HL-60/S4 treated with retinoic acid at 250 ng/mL for 4 days and 3 days (cell line): ENCODE results near the gene DEGS2.

Experiments
- in situ Hi-C: fragments of 300-500 bp; cut with MboI; formaldehyde crosslinking; loops from 2 replicates; pipeline ENCODE4 v1.7.0; 2022; ENCODE audit warnings: low sequenced_read_pairs

The DEGS2 gene

DNA sequence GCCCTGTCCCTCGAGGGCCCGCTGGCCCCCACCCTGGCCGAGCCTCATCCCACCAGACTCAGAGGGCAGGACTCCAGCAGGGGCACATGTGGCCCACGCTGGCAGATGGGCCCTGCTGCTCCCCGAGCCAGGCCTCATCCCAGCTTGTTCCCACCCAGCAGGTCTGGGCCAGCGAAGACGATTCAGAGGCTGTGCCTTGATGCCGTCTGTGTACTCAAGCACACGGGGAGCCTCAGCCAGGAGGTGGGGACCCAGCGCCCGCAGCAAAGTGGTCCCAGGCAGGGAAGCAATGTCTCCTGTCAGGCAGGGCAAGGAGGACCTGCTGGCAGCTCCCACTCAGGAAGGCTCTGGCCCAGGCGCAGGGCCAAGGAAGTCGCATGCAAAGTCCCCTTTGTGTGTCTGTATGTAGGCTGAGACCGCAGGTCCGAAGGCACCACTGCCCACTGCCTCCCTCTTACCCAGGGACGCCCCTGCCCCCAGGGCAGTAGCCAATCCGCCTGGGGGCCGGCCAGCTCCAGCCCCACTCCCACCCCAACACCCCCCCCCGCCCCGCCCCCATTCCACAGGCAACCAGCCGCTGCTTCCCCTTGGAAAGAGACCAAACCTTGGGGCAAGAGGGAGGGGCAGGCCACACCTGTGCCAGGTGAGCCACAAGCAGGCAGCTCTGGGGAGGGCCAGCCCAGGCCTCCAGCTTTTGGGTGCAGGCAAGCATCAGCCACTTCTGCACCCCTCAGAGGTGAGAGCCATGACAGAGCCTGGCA lies 9.4 kb downstream of the DEGS2 start:
- in situ Hi-C loops, result no loop called here

GRCh38 chr14:100148837-100149731 lies 10.4 kb downstream of the DEGS2 start:
- in situ Hi-C loops, result no loop called here

- in situ Hi-C loops, result no loop called here
Measured at GRCh38 chr14:100147691-100148464, 11.6 kb downstream of the DEGS2 start.

- in situ Hi-C loops, result no loop called here
Measured at GRCh38 chr14:100147181-100147631, 12.2 kb downstream of the DEGS2 start.

GRCh38 chr14:100146531-100147091 lies 12.8 kb downstream of the DEGS2 start:
- in situ Hi-C loops, result no loop called here

GRCh38 chr14:100145682-100146464 lies 13.6 kb downstream of the DEGS2 start:
- in situ Hi-C loops, result no loop called here

DNA sequence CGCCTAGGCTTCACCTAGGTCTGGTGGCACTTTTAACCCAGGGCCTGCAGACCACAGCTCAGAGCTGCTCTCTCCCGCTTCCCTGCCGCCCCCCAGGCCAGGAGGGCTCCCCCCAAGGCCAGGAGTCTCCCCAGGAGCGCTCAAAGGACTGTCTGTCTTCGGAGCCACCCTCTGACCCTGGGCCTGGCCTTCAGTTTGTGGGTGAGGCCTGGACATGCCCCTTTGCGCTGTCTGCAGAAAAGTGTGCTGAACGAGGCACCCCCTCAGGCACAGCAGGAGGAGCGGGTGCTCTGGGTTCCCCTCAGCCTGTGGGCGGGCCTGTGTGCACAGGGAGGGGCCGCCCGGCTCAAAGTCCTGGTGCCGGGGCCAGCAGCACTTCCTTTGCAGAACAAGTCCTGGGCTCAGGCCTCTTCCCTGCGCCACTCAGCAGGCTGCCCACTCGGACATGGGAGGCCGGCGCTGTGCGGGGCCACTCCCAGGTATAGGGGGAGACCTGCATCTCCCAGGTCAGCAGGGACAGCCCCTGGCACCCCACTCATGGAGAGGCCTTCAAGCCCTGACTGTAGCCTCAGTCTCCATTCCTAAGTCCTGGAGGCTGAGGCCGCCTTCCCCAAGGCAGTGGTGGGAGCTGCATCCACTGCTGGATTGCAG lies 14.3 kb downstream of the DEGS2 start:
- in situ Hi-C loops, result no loop called here

DNA sequence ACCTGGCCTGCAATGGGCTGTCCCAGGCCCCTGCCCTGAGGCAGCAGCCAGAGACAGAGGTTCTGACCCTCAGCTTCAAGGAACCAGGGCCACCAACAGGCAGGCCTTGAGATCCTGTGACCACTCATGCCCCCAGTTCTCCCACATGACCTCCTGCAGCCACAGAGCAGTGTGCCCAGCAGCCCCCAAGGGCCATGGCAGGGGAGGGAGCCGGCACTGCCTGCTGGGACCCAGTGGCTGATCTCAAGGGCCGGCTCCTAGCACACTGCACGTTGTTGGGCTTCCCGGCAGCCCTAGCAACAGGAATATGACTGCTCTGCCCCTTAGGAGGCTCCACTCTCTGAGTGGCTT lies 14.8 kb downstream of the DEGS2 start:
- in situ Hi-C loops, result no loop called here

DNA sequence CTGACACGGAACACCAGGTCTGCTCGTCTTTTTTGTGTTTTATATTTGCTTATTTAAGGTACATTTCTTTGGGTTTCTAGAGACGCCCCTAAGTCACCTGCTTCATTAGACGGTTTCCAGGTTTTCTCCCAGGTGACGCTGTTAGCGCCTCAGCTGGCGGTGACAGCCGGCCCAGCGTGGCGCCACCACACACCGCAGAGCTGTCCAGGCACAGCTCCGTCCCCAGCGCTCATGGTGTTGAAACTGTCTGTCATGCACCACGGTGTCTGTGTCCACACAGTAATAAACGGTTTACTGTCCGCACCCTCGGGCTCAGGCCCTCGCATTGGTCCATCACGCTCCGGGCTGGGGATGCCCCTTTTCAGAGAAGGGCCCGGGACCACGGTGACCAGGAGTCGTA lies 15.5 kb downstream of the DEGS2 start:
- in situ Hi-C loops, result no loop called here

DNA sequence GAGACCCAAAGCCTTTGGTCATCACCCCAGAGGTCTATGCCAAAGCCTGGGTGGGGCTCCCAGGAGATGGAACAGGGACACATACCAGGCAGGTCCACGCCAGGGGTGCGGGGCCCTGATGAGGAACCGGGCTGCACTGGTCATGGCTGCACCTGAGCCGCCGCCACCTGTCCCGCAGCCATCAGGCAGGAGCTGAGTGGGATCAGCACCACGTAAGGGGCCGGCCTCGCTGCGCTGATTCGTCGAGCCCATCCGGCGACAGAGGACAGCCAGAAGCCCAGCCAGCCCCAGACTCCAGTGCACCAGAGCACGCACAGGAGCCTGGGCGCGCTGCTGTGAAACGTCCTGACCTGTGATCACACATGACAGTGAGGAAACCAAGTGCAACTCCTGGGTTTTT lies 15.9 kb downstream of the DEGS2 start:
- in situ Hi-C loops, result no loop called here

DNA sequence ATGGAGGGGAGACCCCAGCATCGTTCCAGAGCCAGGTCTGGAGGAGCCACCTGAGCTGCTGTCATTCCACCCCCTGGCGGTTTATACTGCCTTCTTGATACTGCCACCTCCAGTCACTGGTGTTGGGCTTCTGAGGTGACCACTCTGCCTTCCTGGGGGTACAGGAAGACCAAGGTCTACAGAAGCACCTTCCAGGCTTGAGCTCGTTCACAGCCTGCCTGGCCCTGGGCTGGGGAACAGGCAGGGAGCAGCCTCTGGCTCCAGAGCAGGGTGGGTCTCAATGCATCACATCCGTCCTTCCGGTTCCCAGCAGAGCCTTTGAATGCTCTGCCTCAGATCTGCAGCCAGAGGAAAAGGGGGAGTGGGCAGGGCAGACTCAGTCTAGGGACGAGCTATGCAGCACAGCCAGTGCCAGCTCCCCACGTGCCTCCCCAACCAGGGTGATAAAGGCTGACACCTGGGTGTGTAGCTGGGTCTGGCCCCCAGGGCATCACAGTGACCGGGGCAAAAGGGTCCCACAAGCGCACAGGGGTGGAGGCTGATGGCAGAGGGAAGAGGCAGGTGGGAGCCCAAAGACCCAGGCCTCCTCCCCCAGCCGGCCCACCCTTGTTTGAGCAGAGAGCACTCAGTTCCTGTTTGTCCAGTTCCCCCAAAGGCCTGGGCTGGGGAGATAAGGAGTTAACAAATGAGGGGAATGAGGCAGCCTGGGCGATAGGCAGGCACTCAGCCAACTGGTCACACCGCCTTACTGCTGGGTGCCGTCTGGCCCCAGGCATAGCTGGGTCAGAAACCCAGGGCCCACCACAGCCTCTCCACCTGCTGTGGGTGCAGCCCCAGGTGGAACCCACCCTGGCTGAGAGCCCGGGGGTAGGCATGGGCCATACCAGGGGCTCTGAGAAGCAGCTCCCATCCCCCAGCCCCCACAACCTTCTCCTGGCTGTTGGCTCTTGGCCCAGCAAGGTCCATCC lies 17.1 kb downstream of the DEGS2 start:
- in situ Hi-C loops, result no loop called here

- in situ Hi-C loops, result no loop called here
Measured at GRCh38 chr14:100141098-100141497, 18.3 kb downstream of the DEGS2 start.

GRCh38 chr14:100140452-100141078 lies 18.9 kb downstream of the DEGS2 start:
- in situ Hi-C loops, result no loop called here

- in situ Hi-C loops, result no loop called here
Measured at GRCh38 chr14:100138955-100139354, 20.5 kb downstream of the DEGS2 start.

DNA sequence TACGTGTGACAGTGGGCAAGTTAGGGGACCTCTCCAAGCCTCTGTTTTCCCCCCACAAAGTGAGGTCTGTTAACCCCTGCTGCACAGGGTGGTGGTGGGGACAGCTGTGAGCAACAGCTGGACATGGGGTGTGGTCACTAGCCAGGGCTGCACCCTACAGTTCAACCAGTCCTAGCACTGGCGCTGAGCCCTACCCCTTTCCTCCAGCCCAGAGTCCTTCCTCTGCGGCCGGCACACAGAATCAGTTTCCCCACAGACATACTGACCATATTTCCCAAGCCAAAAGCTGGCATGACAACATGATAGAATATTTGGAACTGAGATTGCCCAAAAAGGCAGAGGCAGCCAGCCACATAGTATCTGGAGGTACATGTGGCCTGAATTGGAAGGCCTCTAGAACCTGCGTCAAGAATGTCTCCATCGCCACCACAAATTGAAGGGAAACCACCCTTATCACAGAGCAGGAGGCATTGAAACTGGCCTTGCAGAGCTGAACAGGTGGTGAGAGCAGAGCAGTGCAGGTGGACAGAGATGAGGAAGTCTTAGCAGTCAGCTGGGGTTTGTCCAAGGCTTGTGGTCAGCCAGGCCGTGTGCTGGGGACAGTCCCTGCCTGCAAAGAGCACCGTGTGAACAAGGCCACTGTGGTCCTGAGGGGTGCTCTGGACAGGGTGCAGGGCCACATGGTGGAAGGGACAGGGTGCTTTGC lies 21.2 kb downstream of the DEGS2 start:
- in situ Hi-C loops, result no loop called here

DNA sequence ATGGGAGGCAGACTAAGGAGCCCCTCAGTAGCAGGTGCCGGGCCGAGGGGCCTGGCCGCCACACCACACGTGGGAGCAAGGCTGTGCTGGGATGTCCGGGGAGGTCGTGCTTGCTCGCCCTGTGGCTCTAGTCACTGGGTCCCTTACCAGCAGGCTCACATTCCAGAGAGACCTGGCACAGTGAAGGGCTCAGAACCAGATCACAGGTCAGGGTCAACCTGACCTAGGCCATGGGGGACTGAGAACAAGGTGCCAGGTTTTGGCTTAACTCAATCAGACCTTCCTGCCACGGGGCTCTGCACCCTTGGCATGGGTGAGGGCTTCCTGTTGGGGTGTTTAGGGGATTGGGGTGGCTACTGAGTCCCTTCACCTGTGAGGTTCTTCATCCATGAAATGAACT lies 22.3 kb downstream of the DEGS2 start:
- in situ Hi-C loops, result no loop called here

GRCh38 chr14:100135784-100136183 lies 23.7 kb downstream of the DEGS2 start:
- in situ Hi-C loops, result no loop called here

DNA sequence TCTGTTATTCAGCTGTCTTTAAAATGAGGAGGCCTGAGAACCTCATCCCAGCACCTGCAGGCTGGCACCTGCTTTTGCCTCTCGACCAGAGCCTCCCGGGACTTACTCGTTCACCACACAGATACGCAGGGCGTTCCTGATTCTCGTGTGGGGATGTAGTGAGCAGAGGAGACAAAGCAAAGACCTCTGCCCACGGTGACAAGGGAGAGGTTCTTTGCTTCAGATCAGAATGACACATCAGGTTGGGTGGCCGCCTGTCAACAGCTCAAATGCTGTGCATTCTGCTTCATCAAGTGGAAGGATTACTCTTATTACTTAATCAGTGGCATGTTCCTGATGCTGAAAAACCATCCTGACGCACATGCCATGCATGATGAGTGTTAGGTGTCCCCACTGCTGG lies 24.4 kb downstream of the DEGS2 start:
- in situ Hi-C loops, result no loop called here
